Activated CD8-positive, alpha-beta memory T cell treated with anti-CD3 and anti-CD28 coated beads for 36 hours (primary cell): Measurements from ENCODE around the gene EIF2AK3. TPM values are rescaled to one million over a fixed set of nuclear protein-coding genes. Genes with fewer than 3 reads are reported as not detected.

ENCODE experiments used
- total RNA-seq, 2 experiments: library from RNA; stranded (reverse); gene quantifications; one replicate each; pipeline ENCODE4 v1.2.3, GENCODE V29; 2021

The EIF2AK3 gene
- total RNA-seq, 2 experiments from 2014 or later: 15.5 to 15.7 TPM

Other genes starting within 250 kb of the EIF2AK3 start
- gene FOXI3, start 174.8 kb downstream of the EIF2AK3 start, total RNA-seq: not detected
- 10 to 100 TPM; 82.7 to 84.1 TPM for gene RPIA, start 64.2 kb upstream of the EIF2AK3 start, total RNA-seq